WTC11 (cell line): ENCODE data around the gene TARM1. TPM values are rescaled to one million over a fixed set of nuclear protein-coding genes. Genes with fewer than 3 reads are reported as not detected.

ENCODE experiments used
- ATAC-seq: fragments of 200-7000 bp; cut with Tn5 transposase; 2 replicates; pipeline ENCODE4 v1.10.0; 2021; ENCODE audit warnings: mild to moderate bottlenecking, moderate library complexity
- CTCF ChIA-PET: fragments of 300-600 bp; sonication (Branson Sonifier 250); formaldehyde crosslinking; loops from one replicate; lab custom pipeline; 2021; ENCODE audit warnings: antibody characterized with exemption; lab: Charles Lee
- POLR2A ChIA-PET: fragments of 350-600 bp; sonication (Branson Sonifier 250); formaldehyde crosslinking; loops from one replicate; lab custom pipeline; 2021; ENCODE audit warnings: antibody characterized with exemption; lab: Charles Lee
- DNase-seq: peaks from one replicate; pipeline ENCODE4 v3.0.0; 2021; ENCODE audit warnings: low spot score
- H3K27ac Mint-ChIP-seq: 2 replicates; pipeline ENCODE4 v1.8.0; 2021; ENCODE audit warnings: mixed read lengths
- H3K27me3 Mint-ChIP-seq: 2 replicates; pipeline ENCODE4 v1.8.0; 2021; ENCODE audit warnings: low read depth, mild to moderate bottlenecking, moderate library complexity, mixed read lengths
- H3K36me3 Mint-ChIP-seq: 2 replicates; pipeline ENCODE4 v1.8.0; 2021; ENCODE audit warnings: mixed read lengths
- H3K4me1 Mint-ChIP-seq: 2 replicates; pipeline ENCODE4 v1.8.0; 2022; ENCODE audit warnings: mixed read lengths
- H3K4me3 Mint-ChIP-seq: 2 replicates; pipeline ENCODE4 v1.8.0; 2021; ENCODE audit warnings: mild to moderate bottlenecking, moderate library complexity, mixed read lengths
- H3K9me3 Mint-ChIP-seq: 2 replicates; pipeline ENCODE4 v1.8.0; 2021; ENCODE audit warnings: mixed read lengths
- ARID4B ChIP-seq: sonication (generic); formaldehyde crosslinking; IDR thresholded peaks from 2 replicates; pipeline ENCODE4 v1.8.0; 2023; ENCODE audit warnings: missing genetic modification reagents, mild to moderate bottlenecking, borderline replicate concordance
- CREB1 ChIP-seq: sonication (generic); formaldehyde crosslinking; IDR thresholded peaks from 2 replicates; pipeline ENCODE4 v1.8.0; 2023; ENCODE audit warnings: mild to moderate bottlenecking, missing genetic modification reagents
- E2F5 ChIP-seq: sonication (generic); formaldehyde crosslinking; IDR thresholded peaks from 2 replicates; pipeline ENCODE4 v1.8.1; 2022; ENCODE audit warnings: mild to moderate bottlenecking, moderate library complexity, missing genetic modification reagents
- FOXJ3 ChIP-seq: sonication (generic); formaldehyde crosslinking; IDR thresholded peaks from 2 replicates; pipeline ENCODE4 v1.9.0; 2021; ENCODE audit warnings: missing genetic modification reagents, mild to moderate bottlenecking, borderline replicate concordance
- FOXP1 ChIP-seq: sonication (generic); formaldehyde crosslinking; IDR thresholded peaks from 2 replicates; pipeline ENCODE4 v1.8.0; 2022; ENCODE audit warnings: missing genetic modification reagents, mild to moderate bottlenecking, moderate library complexity, borderline replicate concordance
- JUN ChIP-seq: sonication (generic); formaldehyde crosslinking; IDR thresholded peaks from 2 replicates; pipeline ENCODE4 v1.8.0; 2023; ENCODE audit warnings: mild to moderate bottlenecking, missing genetic modification reagents
- MYBL2 ChIP-seq: sonication (generic); formaldehyde crosslinking; IDR thresholded peaks from 2 replicates; pipeline ENCODE4 v1.8.1; 2023; ENCODE audit warnings: mild to moderate bottlenecking, moderate library complexity, missing genetic modification reagents
- NFE2L1 ChIP-seq: sonication (generic); formaldehyde crosslinking; IDR thresholded peaks from 2 replicates; pipeline ENCODE4 v1.8.1; 2023; ENCODE audit warnings: missing genetic modification reagents
- RELA ChIP-seq: sonication (generic); formaldehyde crosslinking; IDR thresholded peaks from 2 replicates; pipeline ENCODE4 v1.8.1; 2022; ENCODE audit warnings: missing genetic modification reagents, mild to moderate bottlenecking, borderline replicate concordance
- SMAD3 ChIP-seq: sonication (generic); formaldehyde crosslinking; IDR thresholded peaks from 2 replicates; pipeline ENCODE4 v1.8.0; 2022; ENCODE audit warnings: missing genetic modification reagents, mild to moderate bottlenecking, borderline replicate concordance
- TP53 ChIP-seq: sonication (generic); formaldehyde crosslinking; IDR thresholded peaks from 2 replicates; pipeline ENCODE4 v1.8.1; 2023; ENCODE audit warnings: mild to moderate bottlenecking, missing genetic modification reagents
- USF1 ChIP-seq: sonication (generic); formaldehyde crosslinking; IDR thresholded peaks from 2 replicates; pipeline ENCODE4 v1.8.0; 2022; ENCODE audit warnings: mild to moderate bottlenecking, missing genetic modification reagents
- USF2 ChIP-seq: sonication (generic); formaldehyde crosslinking; IDR thresholded peaks from 2 replicates; pipeline ENCODE4 v1.8.1; 2023; ENCODE audit warnings: mild to moderate bottlenecking, missing genetic modification reagents, moderate library complexity
- ZBTB21 ChIP-seq: sonication (generic); formaldehyde crosslinking; IDR thresholded peaks from 2 replicates; pipeline ENCODE4 v1.8.1; 2023; ENCODE audit warnings: mild to moderate bottlenecking, missing genetic modification reagents, borderline replicate concordance
- ZNF121 ChIP-seq: sonication (generic); formaldehyde crosslinking; IDR thresholded peaks from 2 replicates; pipeline ENCODE4 v1.8.0; 2023; ENCODE audit warnings: missing genetic modification reagents
- ZNF219 ChIP-seq: sonication (generic); formaldehyde crosslinking; IDR thresholded peaks from 2 replicates; pipeline ENCODE4 v1.8.0; 2023; ENCODE audit warnings: missing genetic modification reagents, mild to moderate bottlenecking, borderline replicate concordance
- ZNF263 ChIP-seq: sonication (generic); formaldehyde crosslinking; IDR thresholded peaks from 2 replicates; pipeline ENCODE4 v1.8.1; 2022; ENCODE audit warnings: low read depth, mild to moderate bottlenecking, moderate library complexity, missing genetic modification reagents
- ZNF396 ChIP-seq: fragments of 250-450 bp; sonication (Bioruptor Pico); IDR thresholded peaks from 2 replicates; pipeline ENCODE4 v1.8.0; 2021; ENCODE audit warnings: mild to moderate bottlenecking, moderate library complexity, borderline replicate concordance
- ZNF423 ChIP-seq: fragments of 250-450 bp; sonication (Bioruptor Pico); IDR thresholded peaks from 2 replicates; pipeline ENCODE4 v2.1.2; 2022; ENCODE audit warnings: mild to moderate bottlenecking, moderate library complexity
- total RNA-seq: library from RNA; stranded (reverse); gene quantifications from 3 replicates; pipeline ENCODE4 v1.2.3, GENCODE V29; 2021

TARM1 gene
- total RNA-seq, 1 experiment from 2014 or later = not detected

- TF ChIP-seq FOXP1 (CRISPR knock-in tag) (peak; percentile 93), TP53 (CRISPR knock-in tag) (peak; percentile 77; the same call in 1 of the 2 replicates), JUN (CRISPR knock-in tag) (peak; percentile 75; the same call in 1 of the 2 replicates), E2F5 (0 out of 2 replicates have a peak, but pooled peaks have one; percentile 61), ZNF121 (CRISPR knock-in tag) (peak; percentile 63; the same call in 1 of the 2 replicates), MYBL2 (CRISPR knock-in tag) (peak; percentile 84), ZBTB21 (peak; percentile 62; the same call in 1 of the 2 replicates), USF2 (peak; percentile 9; the same call in 1 of the 2 replicates), CREB1 (CRISPR knock-in tag) (0 out of 2 replicates have a peak, but pooled peaks have one; percentile 73), ZNF219 (CRISPR knock-in tag) (peak; percentile 89; the same call in 1 of the 2 replicates), SMAD3 (CRISPR knock-in tag) (peak; percentile 69; the same call in 1 of the 2 replicates), ARID4B (CRISPR knock-in tag) (peak; percentile 84; the same call in 1 of the 2 replicates), USF1 (peak; percentile 70), RELA (CRISPR knock-in tag) (peak; percentile 93; the same call in 1 of the 2 replicates), ZNF423 (0 out of 2 replicates have a peak, but pooled peaks have one; percentile 28)
Measured at GRCh38 chr19:54095859-54096616, 14.9 kb upstream of the TARM1 start (continued).

GRCh38 chr19:54095136-54095858 is 14.1 kb upstream of the TARM1 start:
- ChIA-PET POLR2A (interaction anchor here (0.6 to 1.3 kb wide), 3 partner anchors 78 to 153 kb away, joined by 3 read pairs; partner anchors contain the start of gene TMC4), CTCF (interaction anchor here (0.6 to 3.9 kb wide), 18 partner anchors 8 to 852 kb away, joined by 3 to 68 read pairs (median 3); partner anchors contain the start of genes CNOT3 and NLRP7)
- Mint-ChIP-seq H3K27me3 (peaks cover 34% of the 10 kb centered on the region), H3K27ac (no peak overlapping the region), H3K4me1 (peaks cover 5% of the 10 kb centered on the region), H3K36me3 (no peaks in the 10 kb centered on the region; the same call in 1 of the 2 replicates), H3K9me3 (peaks cover 3% of the 10 kb centered on the region; the same call in 1 of the 2 replicates), H3K4me3 (peak overlapping the region; percentile 77)
- DNase-seq = no peak
- no peak for ATAC-seq
- TF ChIP-seq ZNF396 (CRISPR knock-in tag) = no peak
- TF ChIP-seq NFE2L1 (CRISPR knock-in tag) = no peak
- no peak for TF ChIP-seq FOXJ3 (CRISPR knock-in tag)
- peak; percentile 90 for TF ChIP-seq ZNF263
